PC-3 (cell line): ENCODE results near the gene ACO2. TPM values are rescaled to one million over a fixed set of nuclear protein-coding genes. Genes with fewer than 3 reads are reported as not detected.
A peak's percentile ranks its signal among the peaks of the same experiment; 100 is the strongest.

Experiments
- ATAC-seq: fragments of 200-7000 bp; cut with Tn5 transposase; 2 replicates; pipeline ENCODE4 v1.9.1; 2020; ENCODE audit warnings: mild to moderate bottlenecking, moderate library complexity
- BruUV-seq: library from RNA; stranded (reverse); fragments of 400-500 nt; replicated peaks from 2 replicates; lab custom pipeline; 2021; lab: Mats Ljungman, UMichigan
- CTCF ChIA-PET: fragments of 300-600 bp; sonication (Branson Sonifier 250); formaldehyde crosslinking; loops from one replicate; lab custom pipeline; 2022; ENCODE audit warnings: antibody characterized with exemption; lab: Charles Lee
- POLR2A ChIA-PET: fragments of 300-600 bp; sonication (Branson Sonifier 250); formaldehyde crosslinking; loops from one replicate; lab custom pipeline; 2022; ENCODE audit warnings: antibody characterized with exemption; ENCODE audit not compliant: unreplicated experiment; lab: Charles Lee
- DNase-seq: peaks from one replicate; pipeline ENCODE4 v3.0.0-alpha.2; 2015
- H2AFZ ChIP-seq: fragments of 300-600 bp; sonication (generic); 2 replicates; pipeline ENCODE4 v1.6.0; 2016; ENCODE audit warnings: antibody characterized with exemption, low read length
- H3F3A ChIP-seq: fragments of 300-600 bp; sonication (generic); one replicate; pipeline ENCODE4 v1.6.0; 2017; ENCODE audit warnings: antibody characterized with exemption, low read length, control low read depth, mild to moderate bottlenecking; ENCODE audit not compliant: unreplicated experiment
- H3K27ac ChIP-seq: fragments of 300-600 bp; sonication (generic); 2 replicates; pipeline ENCODE4 v1.5.1; 2016; ENCODE audit warnings: mild to moderate bottlenecking, low read length
- H3K27me3 ChIP-seq: fragments of 300-600 bp; sonication (generic); 2 replicates; pipeline ENCODE4 v1.6.1; 2016; ENCODE audit warnings: low read length, mixed read lengths
- H3K36me3 ChIP-seq: fragments of 300-600 bp; sonication (generic); 2 replicates; pipeline ENCODE4 v1.6.1; 2016; ENCODE audit warnings: low read depth, mixed run types, low read length, mixed read lengths
- H3K4me1 ChIP-seq: fragments of 300-600 bp; sonication (generic); 2 replicates; pipeline ENCODE4 v1.5.1; 2016; ENCODE audit warnings: low read length; ENCODE audit not compliant: insufficient read depth
- H3K4me2 ChIP-seq: fragments of 300-600 bp; sonication (generic); 2 replicates; pipeline ENCODE4 v1.6.0; 2016; ENCODE audit warnings: low read length
- H3K4me3 ChIP-seq: fragments of 300-600 bp; sonication (generic); 2 replicates; pipeline ENCODE4 v1.5.1; 2016; ENCODE audit warnings: mild to moderate bottlenecking, low read length, mixed read lengths
- H3K79me2 ChIP-seq: fragments of 300-600 bp; sonication (generic); 2 replicates; pipeline ENCODE4 v1.6.1; 2017; ENCODE audit warnings: low read length, mixed read lengths
- H3K9ac ChIP-seq: fragments of 300-600 bp; sonication (generic); 2 replicates; pipeline ENCODE4 v1.6.0; 2016; ENCODE audit warnings: mild to moderate bottlenecking, low read length
- H3K9me2 ChIP-seq: fragments of 300-600 bp; sonication (generic); replicated peaks from 2 replicates; pipeline ENCODE4 v1.6.1; 2016; ENCODE audit warnings: mixed run types, low read length, mixed read lengths
- H3K9me3 ChIP-seq: fragments of 300-600 bp; sonication (generic); 2 replicates; pipeline ENCODE4 v1.6.1; 2016; ENCODE audit warnings: low read length, mixed read lengths
- H4K20me1 ChIP-seq: fragments of 300-600 bp; sonication (generic); 2 replicates; pipeline ENCODE4 v1.6.1; 2016; ENCODE audit warnings: low read length, mixed read lengths
- CTCF ChIP-seq: fragments of 300-600 bp; sonication (generic); conservative IDR thresholded peaks from 2 replicates; pipeline ENCODE4 v1.5.1; 2017; ENCODE audit warnings: antibody characterized with exemption, low read depth, mild to moderate bottlenecking, low read length
- EZH2 ChIP-seq: fragments of 300-600 bp; sonication (generic); IDR thresholded peaks from one replicate; pipeline ENCODE4 v1.6.1; 2017; ENCODE audit warnings: antibody characterized with exemption, mild to moderate bottlenecking, low read length; ENCODE audit not compliant: unreplicated experiment
- EZH2phosphoT487 ChIP-seq: fragments of 300-600 bp; sonication (generic); IDR thresholded peaks from 2 replicates; pipeline ENCODE4 v1.6.1; 2018; ENCODE audit warnings: mild to moderate bottlenecking, antibody characterized with exemption, low read length, borderline replicate concordance
- intact Hi-C: fragments of 100-400 bp; cut with micrococcal nuclease; formaldehyde crosslinking; loops from 2 replicates; pipeline ENCODE4 v1.9.0; 2023
- total RNA-seq: library from RNA; depleted of rRNA; stranded (reverse); fragments of >200 nt; gene quantifications from 2 replicates; pipeline ENCODE4 v1.2.3, GENCODE V29; 2014

The ACO2 gene
- total RNA-seq, 1 experiment from 2014 or later: 130 TPM

- Histone ChIP-seq H3K27me3 (no peaks in the 10 kb centered on the region), H3K79me2 (peaks cover 44% of the 10 kb centered on the region), H3K4me1 (0 out of 2 replicates have a peak, but pooled peaks cover 6% of the 10 kb centered on the region), H2AFZ (peak overlapping the region; percentile 71), H3F3A (no peaks in the 10 kb centered on the region), H3K36me3 (no peaks in the 10 kb centered on the region), H3K27ac (no peak overlapping the region), H4K20me1 (peaks cover 20% of the 10 kb centered on the region), H3K4me2 (peak overlapping the region; percentile 98), H3K9ac (peak overlapping the region; percentile 8; the same call in 1 of the 2 replicates), H3K9me2 (no peaks in the 10 kb centered on the region), H3K4me3 (peak overlapping the region; percentile 98), H3K9me3 (no peaks in the 10 kb centered on the region)
- ChIA-PET CTCF (no interaction called here), POLR2A (no interaction called here)
- DNase-seq (no peak), ATAC-seq (no peak)
- TF ChIP-seq EZH2phosphoT487: no peak
- TSS peak; percentile 83 for BruUV-seq
- intact Hi-C loops: no loop called here
These were observed 76.0 kb downstream of the ACO2 start for GRCh38 chr22:41544671-41545476.

DNA sequence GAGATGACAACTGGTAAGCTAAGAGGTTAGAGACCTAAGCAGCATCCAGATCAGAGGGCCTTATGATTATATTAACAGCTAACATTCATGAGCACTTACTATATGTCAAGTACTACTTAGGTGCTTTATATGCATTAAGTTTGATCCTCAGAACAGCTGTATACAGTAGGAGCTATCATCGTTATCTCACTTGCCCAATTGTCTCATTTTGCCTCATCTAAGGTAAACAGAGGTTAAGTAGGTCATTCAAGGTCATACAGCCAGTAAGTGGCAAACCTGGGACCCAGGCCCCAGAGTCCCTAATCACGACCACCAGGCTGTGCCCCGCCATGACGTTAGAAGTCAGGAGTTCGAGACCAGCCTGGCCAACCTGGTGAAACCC is 79.9 kb downstream of the ACO2 start:
- Histone ChIP-seq H3K9me3 (no peaks in the 10 kb centered on the region), H4K20me1 (no peaks in the 10 kb centered on the region), H3K36me3 (no peaks in the 10 kb centered on the region), H3K9ac (no peak overlapping the region), H3K4me3 (no peak overlapping the region), H3K4me2 (no peak overlapping the region), H2AFZ (no peak overlapping the region), H3K27me3 (no peaks in the 10 kb centered on the region), H3F3A (no peaks in the 10 kb centered on the region), H3K27ac (no peak overlapping the region), H3K4me1 (0 out of 2 replicates have a peak, but pooled peaks cover 6% of the 10 kb centered on the region), H3K9me2 (no peaks in the 10 kb centered on the region), H3K79me2 (peaks cover 5% of the 10 kb centered on the region)
- intact Hi-C loops: no loop called here
- CTCF ChIA-PET: no interaction called here
- no peak for ATAC-seq
- no TSS peak for BruUV-seq
- TF ChIP-seq EZH2 (no peak), EZH2phosphoT487 (no peak), CTCF (no peak)
- POLR2A ChIA-PET: no interaction called here
- DNase-seq: no peak

GRCh38 chr22:41550952-41551491 is 82.1 kb downstream of the ACO2 start:
- Histone ChIP-seq H3K4me3 (no peak overlapping the region), H3K4me1 (no peaks in the 10 kb centered on the region), H3K9me2 (no peaks in the 10 kb centered on the region), H3K27me3 (no peaks in the 10 kb centered on the region), H3K79me2 (no peaks in the 10 kb centered on the region), H2AFZ (no peak overlapping the region), H3K9ac (no peak overlapping the region), H3K9me3 (no peaks in the 10 kb centered on the region), H3K36me3 (no peaks in the 10 kb centered on the region), H3K27ac (no peak overlapping the region), H3K4me2 (no peak overlapping the region), H4K20me1 (no peaks in the 10 kb centered on the region), H3F3A (no peaks in the 10 kb centered on the region)
- POLR2A ChIA-PET: no interaction called here
- intact Hi-C loops: no loop called here
- BruUV-seq: no TSS peak
- TF ChIP-seq CTCF: no peak
- no peak for TF ChIP-seq EZH2phosphoT487
- TF ChIP-seq EZH2: no peak
- ATAC-seq: no peak
- CTCF ChIA-PET: no interaction called here
- DNase-seq: no peak
